Measurements from ENCODE around the gene ZC2HC1C.
"Not testable (repeated sequence)": the region's sequence is repeated elsewhere in the genome, so short reads cannot be mapped to it uniquely, and the experiment has no call there.

ZC2HC1C gene

DNA sequence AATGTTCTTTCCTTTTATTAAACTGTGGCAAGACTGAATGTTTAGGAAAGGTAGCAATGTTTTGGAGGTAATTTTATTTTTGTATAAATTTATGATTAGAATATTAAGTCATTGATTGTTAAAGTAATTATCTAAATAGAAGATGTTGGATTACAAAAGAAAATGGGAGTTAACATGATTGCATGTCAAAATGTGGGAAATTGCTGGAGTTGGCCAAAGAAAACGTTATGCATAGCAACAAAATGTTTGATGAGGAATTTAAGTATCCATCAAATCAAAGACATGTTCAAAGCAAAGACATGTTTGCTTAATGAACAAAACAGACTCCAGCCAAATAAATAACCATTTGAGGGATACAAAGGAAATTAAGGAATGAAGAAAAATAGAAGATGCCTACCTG lies 15.0 kb upstream of the ZC2HC1C start:
- DNase-seq (ENCODE audit: low read depth): no peak

DNA sequence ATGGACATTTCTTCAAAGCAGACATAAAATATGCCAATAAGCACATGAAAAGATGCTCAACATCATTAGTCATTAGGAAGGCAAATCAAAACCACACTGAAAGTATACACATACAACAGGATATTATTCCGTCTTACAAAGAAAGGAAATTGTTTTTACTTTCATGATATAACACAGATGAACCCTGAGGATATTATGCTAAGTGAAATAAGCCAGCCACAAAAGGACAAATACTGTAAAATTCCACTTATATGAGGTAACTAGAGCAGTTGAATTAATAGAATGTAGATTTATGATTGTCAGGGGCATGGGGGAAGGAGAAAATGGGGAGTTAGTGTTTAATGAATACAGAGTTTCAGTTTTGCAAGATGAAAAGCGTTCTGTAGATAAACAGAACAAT lies 9.8 kb upstream of the ZC2HC1C start:
- no peak for DNase-seq (ENCODE audit: low read depth)

DNA sequence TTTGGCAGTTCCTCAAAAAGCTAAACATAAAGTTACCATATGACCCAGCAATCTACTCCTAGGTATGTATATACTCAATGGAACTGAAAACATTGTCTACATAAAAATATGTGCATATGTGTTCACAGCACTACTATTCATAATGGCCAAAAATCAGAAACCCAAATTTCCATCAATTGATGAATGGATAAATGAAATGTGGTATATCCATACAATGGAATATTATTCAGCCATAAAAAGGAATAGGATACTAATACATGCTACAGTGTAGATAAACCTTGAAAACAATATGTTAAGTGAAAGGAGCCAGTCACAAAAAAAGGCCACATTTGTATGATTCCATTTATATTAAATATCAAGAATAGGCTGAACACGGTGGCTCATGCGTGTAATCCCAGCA lies 9.0 kb upstream of the ZC2HC1C start:
- DNase-seq (ENCODE audit: low read depth): no peak

DNA sequence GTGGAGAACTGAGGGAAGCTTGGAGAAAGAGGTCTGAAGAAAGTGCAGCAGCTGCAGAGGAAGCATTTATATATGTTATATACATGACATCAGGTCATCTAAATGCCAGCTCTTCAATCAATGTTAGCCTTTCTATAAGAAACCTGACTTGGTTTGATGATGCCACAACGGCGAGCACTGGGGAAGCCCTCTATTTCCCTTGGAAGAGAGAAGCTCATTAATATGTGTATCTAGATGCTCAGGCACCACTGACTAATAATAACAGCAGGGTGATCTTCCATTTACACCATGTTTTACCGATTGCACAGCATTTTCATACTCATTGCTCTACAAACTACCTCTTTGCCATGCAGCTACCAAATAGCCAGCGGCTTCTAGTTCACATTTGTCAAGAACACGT lies 6.4 kb upstream of the ZC2HC1C start:
- DNase-seq (ENCODE audit: low read depth): no peak

DNA sequence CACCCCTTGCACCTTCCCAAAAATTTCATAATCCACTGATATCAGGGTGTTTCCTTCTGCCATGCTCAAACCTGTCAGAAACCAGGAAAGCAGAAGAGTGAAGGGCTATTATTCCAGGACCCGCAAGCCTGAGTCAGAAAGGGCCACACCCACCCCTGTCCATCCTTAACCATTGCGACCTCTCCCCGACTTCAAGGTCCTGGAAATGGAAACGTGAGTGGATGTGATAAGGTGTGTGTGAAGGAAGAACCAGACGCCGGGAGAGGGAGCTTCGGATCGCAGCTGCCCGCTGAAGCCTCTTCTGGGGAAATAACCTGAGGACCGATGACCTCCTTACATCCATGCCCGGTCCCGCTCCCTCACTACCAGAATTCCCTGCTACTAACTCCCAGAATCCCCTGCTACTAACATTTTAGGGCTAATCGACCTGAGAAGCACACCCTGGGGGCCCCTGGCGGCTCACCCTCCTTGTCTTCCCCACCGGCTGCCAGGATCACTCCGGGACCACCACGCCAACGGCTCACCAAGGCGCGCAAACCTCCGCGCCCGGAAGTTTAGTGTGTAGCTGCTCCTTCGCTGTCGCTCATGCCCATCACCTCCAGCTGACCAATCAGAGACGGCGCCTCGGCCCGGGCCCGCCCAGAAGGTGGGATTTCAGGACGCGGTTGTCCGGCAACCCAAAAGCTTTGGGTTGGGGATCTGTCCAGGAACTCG lies 5.8 kb upstream of the ZC2HC1C start, which contains the start of gene ACYP1:
TSS of gene ACYP1 (minus strand) at position 534 of the 714 bp plus-strand sequence. CDS start at position 63, 471 bp downstream.
- DNase-seq (ENCODE audit: low read depth): peak; percentile 82

DNA sequence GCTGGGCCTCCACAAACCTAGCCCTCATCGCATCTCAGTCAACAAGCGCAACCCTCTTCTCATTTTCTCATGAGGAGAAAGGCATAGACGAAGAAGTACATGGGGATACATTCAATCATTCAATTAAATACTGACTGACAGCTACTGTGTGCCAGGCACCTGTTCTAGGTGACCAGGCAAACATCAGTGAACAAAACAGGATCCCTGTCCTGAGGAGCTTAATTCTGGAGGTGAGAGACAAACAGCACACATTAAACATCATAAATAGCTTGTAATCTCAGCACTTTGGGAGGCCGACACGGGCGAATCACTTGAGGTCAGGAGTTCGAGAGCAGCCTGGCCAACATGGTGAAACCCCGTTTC lies 5.3 kb upstream of the ZC2HC1C start:
- DNase-seq (ENCODE audit: low read depth): no peak

DNA sequence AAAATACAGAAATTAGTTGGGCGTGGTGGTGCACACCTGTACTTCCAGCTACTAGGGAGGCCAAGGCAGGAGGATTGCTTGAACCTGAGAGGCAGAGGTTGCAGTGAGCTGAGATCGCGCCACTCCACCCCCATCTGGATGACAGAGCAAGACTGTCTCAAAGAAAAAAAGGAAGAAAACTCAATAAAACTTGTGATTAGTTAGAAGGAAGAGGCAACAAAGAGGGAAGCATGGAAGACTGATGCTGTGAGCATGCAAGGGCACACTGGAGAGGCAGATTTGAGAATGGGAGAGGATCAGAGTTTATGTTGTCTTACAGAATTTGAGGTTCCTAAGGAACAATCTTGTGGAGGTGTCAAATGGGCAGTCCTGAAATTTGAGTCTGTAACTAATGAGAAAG lies 2.8 kb upstream of the ZC2HC1C start:
- DNase-seq (ENCODE audit: low read depth): no peak

DNA sequence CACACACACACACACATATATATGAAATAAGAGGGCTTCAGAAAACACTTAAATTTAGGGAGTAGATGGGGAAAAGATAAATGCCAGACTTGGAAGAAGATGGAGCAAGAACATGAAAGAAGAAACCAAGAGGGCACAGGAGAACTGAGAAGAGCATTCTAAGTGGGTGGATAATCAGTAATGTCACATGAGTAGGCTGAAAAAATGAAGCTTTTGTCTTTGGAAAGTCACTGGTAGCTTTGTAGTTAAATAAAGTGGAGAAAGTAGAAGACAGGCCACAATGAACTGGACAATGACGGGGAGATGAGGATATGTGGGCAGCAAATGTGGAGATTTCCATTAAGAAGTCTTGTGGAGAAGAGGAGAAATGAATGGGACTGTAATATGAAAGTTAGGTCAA lies 2.2 kb upstream of the ZC2HC1C start:
- DNase-seq (ENCODE audit: low read depth): no peak

DNA sequence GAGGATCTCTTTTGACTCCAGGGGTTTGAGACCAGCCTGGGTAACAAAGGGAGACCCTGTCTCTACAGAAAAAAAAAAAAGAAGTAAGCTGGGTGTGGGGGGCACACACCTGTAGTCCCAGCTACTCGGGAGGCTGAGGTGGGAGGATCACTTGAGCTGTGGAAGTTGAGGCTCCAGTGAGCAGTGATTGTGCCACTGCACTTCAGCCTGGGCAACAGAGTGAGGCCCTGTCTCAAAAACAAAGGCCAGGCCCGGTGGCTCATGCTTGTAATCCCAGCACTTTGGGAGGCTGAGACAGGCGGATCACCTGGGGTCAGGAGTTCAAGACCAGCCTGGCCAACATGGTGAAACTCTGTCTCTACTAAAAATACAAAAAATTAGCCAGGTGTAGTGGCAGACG lies 1.7 kb upstream of the ZC2HC1C start:
- not testable (repeated sequence) for DNase-seq (ENCODE audit: low read depth)

DNA sequence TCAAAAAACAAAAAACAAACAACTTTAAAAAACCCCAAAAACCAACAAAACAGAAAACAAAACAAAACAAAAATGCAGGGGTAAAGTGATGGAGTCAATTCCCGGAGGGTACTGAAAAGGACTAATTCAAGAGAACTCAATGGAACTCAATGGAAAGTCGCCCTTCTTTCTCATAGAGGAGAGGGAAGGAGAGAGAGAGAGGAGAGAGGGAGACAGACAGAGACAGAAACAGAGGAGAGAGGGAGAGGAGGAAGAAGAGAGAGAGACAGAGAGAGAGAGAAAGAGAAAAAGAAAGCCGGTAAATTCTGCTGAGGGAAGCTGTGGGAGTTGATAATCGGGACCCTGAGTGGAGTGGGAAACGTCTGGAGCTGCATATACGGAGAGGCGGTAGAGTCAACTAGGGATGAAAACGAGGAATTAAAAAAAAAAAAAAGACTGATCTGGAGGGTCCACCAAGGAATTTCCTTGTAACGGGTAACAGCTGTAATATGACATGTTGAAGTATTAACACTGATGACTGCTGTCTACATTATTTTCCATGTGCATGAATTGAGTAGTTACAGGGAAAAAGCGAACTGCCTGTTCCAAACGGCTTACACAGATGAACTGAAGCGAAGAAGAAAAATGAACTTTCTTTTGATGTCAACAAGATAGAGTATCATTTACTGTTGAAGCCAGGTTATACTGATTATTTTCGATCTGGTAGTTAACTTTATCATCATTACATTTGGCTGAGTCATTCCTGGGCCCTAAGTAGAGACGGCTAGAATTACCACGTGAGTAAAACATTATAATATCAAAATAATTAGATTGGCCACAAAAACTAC lies 934 bp upstream of the ZC2HC1C start:
- DNase-seq (ENCODE audit: low read depth): no peak

DNA sequence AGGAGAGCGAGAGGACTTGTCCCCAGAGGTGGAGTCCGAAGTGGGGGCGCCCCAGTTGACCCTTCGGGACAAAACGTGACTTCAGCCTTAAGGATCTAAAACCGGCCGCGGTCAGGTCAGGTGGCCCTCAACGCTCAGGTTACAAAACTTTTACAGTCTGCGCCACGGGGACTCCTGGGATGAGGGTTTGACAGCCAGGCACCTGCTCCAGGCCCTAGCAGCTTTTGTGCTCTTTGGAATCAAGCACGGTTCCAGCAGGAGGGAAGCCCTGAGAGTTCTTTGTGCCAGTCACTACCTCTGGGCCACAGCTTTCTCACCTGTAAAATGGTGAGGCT lies 337 bp downstream of the ZC2HC1C start:
- DNase-seq (ENCODE audit: low read depth): no peak

DNA sequence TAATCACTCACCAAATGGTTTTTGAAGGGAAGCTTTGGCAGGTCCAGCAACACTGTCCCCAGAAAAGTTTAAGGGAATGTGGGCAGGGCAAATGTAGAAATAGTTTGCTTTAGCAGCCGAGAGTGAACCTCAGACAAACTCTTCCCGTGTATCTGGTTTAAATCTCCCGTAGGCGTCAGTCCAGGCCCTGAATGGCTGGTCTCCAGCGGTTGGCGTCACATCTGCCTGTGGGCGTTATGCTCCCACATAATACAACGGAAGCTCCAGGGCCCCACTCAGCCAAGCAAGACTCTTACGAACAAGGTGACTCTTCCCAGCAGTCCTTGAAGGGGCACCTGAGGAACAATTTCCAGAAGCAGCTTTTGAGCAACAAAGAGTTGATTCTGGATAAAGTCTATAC lies 942 bp downstream of the ZC2HC1C start:
- DNase-seq (ENCODE audit: low read depth): no peak

DNA sequence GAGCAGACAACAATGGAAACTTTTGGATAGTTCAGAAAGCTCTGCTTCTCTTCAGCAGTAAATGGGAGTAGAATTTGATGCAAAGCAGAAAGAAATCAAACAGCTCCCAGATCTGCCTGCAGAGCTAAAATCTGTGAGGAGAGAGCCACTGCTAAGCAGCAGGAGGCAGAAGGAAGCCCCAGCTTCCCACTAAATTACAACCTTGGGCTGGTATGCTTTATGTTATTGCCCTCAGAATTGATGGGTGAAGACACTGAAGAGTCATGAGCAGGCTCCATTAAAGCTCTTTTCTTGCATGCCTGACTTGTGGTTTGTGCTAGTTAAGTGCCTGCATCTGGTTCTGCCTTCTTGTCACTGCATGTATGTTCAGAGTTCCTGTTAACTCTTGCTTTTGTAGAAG lies 8.4 kb downstream of the ZC2HC1C start:
- no peak for DNase-seq (ENCODE audit: low read depth)

DNA sequence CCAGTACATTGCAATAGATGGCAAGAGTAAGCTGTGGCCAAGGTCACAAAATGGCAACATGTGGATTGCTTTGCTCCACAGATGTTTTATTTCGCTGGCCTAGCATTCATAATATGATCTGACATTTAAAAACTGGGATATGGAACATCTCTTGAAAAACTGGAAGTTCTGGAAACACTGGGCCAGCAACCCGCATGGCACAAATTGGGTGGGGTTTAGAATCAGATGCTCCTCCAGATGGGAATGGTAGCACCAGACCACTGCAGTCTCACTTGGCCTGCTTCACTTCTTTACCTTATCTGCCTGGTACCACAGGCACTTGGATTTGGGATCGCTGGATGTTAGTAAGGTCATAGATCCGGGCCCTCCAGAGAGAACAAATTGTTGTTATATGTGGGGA lies 10.1 kb downstream of the ZC2HC1C start:
- DNase-seq (ENCODE audit: low read depth): no peak

DNA sequence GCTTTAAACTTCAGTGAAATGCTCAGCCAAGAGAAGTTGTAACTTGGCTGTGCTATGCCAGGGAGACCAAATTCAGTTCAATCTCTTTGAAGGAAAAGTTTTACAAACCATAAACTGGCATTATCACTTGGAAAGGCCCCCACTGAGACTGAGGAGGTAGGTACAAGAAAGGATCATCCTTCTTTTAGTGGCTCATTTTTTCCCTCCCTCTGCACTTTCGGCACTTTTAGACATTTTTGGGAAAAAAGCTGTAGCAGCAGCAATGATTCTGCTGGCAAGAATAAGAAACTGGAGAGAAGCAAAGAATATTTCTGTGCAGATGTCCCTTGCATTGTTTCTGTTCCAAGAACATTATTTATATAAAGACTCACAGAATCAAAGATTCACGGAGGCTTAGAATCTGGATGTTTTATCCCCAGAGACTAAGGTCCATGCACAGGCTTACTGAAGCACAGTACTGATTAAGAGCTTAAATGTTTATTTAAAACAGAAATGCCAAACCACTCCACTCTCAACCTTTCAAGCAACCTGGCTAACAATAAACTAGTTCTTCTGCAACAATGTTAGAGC lies 12.3 kb downstream of the ZC2HC1C start:
- no peak for DNase-seq (ENCODE audit: low read depth)

DNA sequence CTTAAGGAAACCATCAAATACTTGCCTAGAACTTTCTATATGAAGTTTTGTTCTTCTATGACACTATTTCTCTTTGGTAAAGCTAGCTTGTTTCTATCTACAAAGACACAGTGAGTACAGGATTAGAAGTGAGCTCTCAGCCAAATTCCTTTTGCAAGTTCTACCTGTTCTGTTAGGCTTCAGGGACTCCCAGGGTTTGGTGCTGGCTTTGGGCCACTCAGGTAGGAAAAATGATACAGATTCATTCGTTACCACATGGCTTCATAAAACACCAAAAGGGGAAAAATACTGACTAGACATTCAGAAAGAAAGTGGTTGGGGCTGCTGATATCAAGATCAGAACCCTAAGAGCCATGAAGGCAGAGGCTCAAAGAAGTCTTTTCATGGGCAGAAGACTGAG lies 13.8 kb downstream of the ZC2HC1C start:
- DNase-seq (ENCODE audit: low read depth): no peak

DNA sequence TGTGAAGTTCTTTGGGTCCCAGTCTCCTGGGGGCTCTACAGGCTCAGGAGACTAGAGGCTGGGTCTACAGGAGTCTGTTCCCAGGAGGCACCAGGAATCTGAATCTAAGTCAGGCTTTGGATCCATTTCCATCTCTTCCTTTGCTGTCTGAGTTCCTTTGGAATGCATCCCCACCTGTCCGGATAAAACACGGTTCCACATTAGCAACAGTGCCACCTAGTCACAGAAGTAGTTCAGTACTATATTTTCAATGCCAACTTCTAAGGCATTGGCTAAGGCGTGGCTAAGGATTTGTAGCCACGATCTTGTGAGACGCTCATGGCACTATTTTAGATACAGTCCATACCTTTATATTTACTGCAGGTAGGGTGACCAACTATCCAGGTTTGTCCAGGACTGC lies 15.1 kb downstream of the ZC2HC1C start:
- no peak for DNase-seq (ENCODE audit: low read depth)

DNA sequence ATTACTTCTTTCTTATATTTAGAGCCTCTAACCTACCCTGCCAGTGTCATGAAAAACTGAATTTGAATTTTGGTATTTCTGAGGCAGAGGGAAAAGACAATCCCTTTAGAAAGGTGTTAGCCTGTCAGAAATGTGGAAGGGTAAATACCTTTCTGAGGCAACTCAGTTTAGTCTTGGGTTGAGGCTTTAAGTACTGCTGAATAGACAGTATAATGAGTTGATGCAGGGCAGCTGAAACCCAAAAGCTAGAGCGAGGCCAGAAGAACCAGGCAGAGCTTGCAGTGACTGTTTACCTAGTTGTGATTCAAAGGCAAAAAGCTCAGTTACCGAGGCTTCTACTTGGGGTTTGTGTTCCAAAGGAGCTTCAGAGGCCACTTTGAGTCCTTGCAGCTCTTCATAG lies 18.7 kb downstream of the ZC2HC1C start:
- DNase-seq (ENCODE audit: low read depth): no peak

DNA sequence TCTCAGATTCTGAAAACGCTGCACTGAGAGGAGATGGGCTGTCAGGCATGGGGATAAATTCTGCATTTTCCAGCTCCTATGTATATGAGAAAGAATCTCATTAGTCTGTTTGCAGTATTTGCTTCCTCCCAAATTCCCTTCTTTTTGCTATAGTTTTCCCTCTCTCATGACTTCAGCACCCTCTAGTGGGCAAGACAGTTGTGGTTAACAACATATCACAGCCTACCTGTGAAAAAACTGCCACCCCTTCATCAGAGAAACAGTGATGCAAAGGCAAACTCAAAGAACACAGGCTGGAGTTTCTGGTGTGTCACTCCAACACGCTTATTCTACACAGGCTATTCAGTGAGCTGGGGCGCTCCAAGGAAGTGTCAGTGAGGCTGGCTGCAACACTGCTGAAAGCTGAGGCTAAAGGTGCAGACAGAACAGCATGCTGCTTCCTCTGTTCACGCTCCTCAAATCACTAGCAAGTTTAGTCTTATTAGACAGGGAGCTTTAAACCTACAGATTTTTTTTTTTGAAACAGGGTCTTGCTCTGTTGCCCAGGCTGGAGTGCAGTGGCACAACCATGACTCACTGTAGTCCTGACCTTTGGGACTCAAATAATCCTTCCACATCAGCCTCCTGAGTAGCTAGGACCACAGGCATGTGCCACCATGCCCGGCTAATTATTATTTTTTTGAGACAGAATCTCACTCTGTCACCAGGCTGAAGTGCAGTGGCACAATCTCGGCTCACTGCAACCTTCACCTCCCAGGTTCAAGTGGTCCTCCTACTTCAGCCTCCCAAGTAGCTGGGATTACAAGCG lies 19.3 kb downstream of the ZC2HC1C start:
- no peak for DNase-seq (ENCODE audit: low read depth)

DNA sequence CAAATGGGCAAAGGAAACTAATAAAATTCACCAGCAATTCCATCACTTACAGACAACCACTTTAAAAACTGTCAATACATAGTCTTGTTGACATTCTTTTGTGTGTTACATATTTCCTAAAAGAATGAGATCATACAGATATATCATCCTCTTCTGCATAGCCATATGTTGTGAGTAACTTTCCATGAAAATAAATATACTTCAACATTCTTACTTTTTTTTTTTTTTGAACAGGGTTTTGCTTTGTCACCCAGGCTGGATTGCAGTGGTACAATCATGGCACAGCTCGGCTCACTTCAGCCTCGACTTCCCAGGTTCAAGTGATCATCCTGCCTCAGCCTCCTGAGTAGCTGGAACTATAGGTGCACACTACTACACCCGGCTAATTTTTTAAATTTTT lies 20.9 kb downstream of the ZC2HC1C start:
- no peak for DNase-seq (ENCODE audit: low read depth)

DNA sequence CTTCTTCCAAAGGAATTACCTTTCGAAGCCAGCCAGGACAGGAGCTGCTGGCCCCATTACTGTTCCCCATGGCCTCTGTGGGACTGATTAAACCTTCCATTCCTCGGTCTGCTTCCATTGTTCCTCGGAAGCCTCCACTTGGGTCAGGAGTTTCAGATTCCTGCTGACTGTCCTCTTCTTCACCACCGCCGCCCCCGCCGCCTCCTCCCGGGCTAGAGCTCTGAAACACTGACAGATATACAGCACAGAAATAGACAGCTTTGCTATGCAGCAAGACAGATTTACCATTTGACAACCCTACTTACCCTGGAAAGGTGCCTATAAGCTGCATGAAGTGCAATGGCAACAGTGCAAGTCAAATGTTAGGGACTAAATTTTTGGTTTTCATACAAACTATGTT lies 21.8 kb downstream of the ZC2HC1C start:
- DNase-seq (ENCODE audit: low read depth): no peak

DNA sequence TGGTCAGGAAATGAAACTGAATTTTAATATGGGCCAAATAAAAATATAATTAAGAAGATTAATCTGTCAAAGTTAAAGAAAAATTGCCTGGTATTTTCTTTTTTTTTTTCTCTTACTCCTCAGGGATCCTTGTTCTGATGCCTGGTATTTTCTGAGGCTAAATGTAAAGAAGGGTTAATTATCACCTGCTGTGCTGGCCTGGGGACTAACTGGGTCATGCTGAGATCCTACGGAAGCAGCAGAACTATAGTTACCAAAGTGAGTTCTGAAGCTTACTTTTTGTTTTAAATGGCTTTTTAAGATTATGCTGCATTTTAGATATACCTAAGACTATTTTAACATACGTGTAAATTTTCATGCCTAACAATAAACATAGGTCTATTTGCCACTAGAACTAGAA lies 23.3 kb downstream of the ZC2HC1C start:
- DNase-seq (ENCODE audit: low read depth): no peak

DNA sequence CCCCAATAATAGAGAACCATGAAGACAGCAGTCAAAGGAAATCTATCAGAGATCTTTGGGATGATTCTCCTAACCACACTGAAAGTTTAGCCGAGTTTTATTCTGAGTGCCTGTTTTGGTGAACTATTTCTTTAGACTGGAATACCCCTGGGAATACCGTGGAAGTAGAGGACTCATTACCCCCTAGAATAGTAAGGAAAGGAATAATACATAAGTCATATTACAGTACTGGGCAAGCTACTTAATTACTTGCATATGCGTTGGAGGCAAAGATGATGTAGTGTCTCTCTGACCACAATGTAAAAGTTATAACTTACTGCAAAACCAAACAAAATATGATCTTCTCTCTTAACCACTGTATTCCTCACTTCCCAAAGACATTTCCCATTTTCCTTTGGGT lies 25.5 kb downstream of the ZC2HC1C start:
- DNase-seq (ENCODE audit: low read depth): no peak

Data from activated T-helper 1 cell treated with Interleukin-2 at 50 U/mL for 16 hours (primary cell).